Gastroesophageal sphincter (tissue), 3 donors: Measurements from ENCODE around the gene SECTM1.

Experiments
- CTCF ChIP-seq, 4 experiments: fragments of 200-600 bp in 2 of 4; fragments of 450-650 bp in 2 of 4; sonication (generic) in 1 of 4; IDR thresholded peaks; one replicate each; pipeline ENCODE4 v1.5.1; 2017 to 2019; ENCODE audit warnings: antibody characterized with exemption in 4 of 4, mild to moderate bottlenecking in 2 of 4, moderate library complexity in 2 of 4
- EP300 ChIP-seq: sonication (generic); formaldehyde crosslinking; IDR thresholded peaks from one replicate; pipeline ENCODE4 v1.6.1; 2017; ENCODE audit warnings: antibody characterized with exemption, mild to moderate bottlenecking
- POLR2A ChIP-seq, 2 donors: fragments of 450-650 bp; IDR thresholded peaks; one replicate each; pipeline ENCODE4 v1.6.1; 2017; ENCODE audit warnings: antibody characterized with exemption in 2 of 2, mild to moderate bottlenecking in 2 of 2, moderate library complexity in 1 of 2
- POLR2AphosphoS5 ChIP-seq: sonication (generic); formaldehyde crosslinking; IDR thresholded peaks from one replicate; pipeline ENCODE4 v1.6.1; 2017; ENCODE audit warnings: antibody characterized with exemption

- TF ChIP-seq EP300 (no peak), POLR2A (IDR thresholded peaks at IDR 0.05) (no peak), POLR2AphosphoS5 (no peak), CTCF (IDR thresholded peaks at IDR 0.05) (no peak)
Observed at GRCh38 chr17:82369211-82369610, 35.6 kb upstream of the SECTM1 start.
